Activated T-helper 1 cell treated with anti-CD3 and anti-CD28 coated beads, Interleukin-2, amount 50 U/mL, for 16 hours (primary cell): ENCODE measurements around the gene PYDC2.
"Not testable (repeated sequence)": the region's sequence is repeated elsewhere in the genome, so short reads cannot be mapped to it uniquely, and the experiment has no call there.

Experiments used
- DNase-seq, 2 donors: peaks; one replicate each; pipeline ENCODE4 v3.0.0-alpha.2; 2020; ENCODE audit warnings: low read depth in 1 of 2, low spot score in 1 of 2

Gene PYDC2

DNA sequence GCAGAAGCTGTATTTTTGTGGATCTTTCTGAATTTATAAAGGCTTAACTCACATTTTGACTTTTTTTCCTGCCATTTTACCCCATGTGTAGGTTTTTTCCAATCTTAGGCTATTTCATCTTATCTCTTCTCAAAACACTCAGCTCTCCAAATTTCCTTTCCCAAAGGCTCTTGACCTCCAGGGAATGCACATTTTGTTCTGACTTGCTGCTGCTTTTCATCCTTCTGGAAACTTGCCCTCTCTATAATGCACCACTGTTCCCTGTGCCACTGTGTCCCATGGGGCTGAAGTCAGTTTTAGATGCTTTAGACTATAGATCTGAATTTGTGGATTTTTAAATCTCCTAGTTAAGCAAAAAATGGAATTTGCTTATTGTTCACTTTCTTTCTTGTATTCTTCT, 9.1 kb downstream of the PYDC2 start:
- no peak for DNase-seq

DNA sequence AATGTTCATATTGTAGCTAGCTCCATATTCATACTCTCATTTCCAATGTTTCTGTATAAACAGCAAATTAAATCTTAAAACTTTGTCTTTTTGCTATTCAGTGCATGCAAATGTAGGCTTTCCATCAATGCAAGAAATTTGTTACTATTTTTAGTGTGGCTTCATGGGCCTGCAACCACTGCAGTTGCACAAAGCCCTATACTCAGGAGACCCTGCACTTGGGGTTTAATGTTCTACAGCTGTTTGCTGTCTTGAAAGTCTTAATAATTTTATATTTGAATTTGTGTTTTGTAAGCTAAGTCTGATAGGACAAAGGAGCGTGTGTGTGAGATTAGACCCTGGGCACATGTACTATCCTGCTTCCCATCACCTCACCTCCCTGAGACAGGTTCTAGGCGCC, 9.6 kb downstream of the PYDC2 start:
- DNase-seq, result no peak

DNA sequence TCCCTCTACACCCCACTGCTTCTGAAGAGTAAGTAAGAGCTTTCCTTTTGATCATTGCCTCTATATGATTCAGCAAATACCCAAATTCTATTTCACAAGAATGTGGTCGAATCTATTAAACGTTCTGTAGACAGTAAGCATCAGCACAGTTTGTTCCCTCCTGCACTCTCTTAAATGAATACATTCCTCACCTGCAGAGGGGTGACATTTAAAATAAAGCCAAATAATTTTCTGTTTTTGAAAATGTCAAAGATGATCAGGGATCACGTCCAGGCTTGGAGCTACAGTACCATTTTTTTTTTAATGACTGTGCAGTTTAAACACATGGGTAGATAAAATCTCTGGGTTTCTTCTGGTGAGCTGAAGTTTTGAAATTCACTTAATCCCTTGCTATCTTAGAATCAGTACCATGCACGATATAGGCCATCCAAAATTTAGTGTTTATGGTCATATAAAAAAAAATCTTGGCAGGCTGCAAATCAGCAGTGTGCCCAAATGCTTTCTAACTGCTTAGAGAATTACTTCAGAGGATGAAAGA, 12.8 kb downstream of the PYDC2 start:
- no peak for DNase-seq

DNA sequence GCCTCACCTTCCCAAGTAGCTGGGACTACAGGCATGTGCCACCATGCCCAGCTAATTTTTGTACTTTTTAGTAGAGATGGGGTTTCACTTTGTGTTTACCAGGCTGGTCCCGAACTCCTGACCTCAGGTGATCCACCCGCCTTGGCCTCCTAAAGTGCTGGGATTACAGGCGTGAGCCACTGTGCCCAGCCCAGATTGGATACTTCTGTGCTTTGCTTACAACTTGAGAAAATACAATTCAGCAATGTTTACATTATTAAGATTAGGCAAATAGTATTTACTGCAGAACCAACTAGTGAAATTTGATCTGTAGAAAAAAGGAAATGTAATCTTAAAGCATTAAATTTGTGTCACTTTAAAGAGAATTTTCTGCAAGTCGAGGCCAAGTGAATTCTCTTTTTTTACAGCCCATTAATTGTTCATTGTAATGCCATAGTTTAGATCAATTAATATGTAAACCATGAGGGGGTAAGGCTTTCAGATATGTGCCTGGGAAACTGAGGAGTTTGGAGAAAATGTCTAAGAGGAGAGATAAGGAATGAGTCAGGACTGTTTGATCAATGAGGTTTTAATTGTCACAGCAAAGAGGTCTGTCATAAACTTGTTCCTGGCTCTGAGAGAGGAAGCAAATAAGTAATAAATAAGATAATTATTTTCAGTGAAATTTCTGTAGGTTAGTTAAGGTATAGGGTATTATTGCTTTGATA, 15.3 kb downstream of the PYDC2 start:
- DNase-seq, result no peak

DNA sequence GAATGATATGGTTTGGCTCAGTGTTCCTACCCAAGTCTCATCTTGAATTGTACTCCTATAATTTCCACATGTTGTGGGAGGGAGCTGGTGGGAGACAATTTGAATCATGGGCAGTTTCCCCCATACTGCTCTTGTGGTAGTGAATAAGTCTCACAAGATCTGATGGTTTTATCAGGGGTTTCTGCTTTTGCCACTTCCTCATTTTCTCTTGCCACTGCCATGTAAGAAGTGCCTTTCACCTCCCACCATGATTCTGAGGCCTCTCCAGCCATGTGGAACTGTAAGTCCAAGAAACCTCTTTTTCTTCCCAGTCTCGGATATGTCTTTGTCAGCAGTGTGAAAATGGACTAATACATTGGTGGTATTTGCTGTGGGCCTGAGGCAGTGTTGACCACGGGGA, 23.0 kb downstream of the PYDC2 start:
- not testable (repeated sequence) for DNase-seq

DNA sequence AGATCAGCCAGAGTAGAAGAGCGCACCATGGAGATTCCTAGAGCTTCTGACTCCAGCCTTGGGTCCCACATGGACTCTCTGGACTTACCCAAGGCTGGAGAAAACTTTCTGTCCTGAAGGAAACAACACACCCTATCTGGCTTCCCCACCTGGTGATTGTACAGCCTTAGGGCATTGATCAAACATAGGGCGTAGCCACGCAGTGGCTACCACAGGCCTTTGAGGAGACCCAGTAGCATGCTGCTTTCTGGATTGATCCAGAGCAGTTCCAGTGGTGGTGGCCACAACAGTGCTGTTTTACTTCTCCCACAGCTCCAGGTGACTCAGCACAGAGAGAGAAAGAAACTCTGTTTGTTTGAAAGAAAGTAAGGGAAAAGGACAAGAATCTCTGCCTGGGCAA, 23.5 kb downstream of the PYDC2 start:
- DNase-seq, result no peak

DNA sequence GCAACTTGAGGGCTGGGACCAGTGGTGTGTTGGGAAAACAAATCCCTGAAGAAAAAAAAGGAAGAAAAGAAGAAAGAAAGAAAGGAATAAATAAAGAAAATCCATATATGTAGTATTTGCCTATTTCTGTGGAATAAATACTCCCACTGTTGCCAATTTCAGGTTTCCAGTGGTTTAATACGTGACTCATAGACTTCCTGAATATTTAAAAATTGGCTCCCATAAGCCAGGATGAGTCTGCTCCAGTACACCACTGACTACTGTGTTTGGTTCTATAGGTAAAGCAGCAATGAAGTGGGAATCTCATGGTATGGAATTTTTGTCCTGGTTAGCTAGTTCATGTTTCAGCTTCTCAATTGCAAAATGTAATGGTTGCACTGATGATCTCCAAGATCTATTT, 31.6 kb downstream of the PYDC2 start:
- DNase-seq, result no peak

DNA sequence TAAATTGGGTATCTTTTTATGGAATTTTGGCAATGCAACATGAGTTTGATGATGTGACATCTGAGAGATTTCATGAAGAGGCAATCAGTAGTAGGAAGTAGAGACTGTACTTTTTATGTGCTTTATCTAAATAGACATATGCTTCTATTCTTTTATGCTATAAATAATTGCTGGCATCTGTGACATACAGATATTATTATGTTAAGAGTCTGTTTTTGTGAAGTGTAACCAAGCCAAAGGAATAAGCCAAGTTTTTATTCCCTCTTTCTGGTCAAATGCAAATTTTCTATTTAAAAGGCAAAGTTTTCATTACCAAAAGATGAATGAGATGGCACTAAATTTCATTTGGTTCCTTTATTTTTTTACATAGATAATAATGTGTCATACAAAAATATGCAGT, 32.4 kb downstream of the PYDC2 start:
- DNase-seq, result no peak

DNA sequence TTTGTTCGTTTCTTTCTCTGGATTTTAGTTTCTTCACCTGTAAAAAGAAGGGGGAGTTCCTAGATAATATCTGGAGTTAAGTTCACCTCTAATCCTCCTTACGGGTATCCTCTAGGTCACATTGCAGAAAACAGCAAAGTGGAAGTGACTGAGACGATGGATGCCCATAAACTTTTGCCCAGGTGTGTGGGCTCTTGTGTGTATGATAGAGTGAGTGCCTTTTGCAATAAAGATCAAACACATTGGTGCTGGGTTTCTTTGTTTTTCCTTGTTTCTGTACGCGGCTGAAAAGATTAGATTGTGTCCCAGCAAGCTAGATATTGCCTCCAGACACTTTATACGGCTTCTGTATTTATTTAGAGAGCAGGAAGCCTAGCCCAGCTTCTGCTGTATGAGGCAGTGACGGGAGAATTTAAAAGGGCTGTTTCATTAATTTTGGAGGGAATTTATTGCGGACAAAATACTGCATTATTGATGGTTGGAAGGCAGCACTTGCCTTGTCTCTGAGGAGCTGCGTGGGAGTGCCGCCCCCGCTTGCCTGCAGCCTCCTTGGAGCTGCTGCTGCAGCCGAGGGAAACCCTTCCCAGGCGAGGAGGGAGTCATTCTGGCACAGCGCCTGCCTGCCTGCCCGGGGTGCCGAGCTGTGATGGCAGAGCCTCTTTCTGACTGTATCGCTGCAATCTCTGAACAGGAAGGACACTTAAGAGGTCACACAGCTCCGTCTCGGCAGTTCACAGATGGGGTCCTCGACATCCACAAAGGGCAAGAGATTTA, 38.5 kb downstream of the PYDC2 start:
- no peak for DNase-seq

DNA sequence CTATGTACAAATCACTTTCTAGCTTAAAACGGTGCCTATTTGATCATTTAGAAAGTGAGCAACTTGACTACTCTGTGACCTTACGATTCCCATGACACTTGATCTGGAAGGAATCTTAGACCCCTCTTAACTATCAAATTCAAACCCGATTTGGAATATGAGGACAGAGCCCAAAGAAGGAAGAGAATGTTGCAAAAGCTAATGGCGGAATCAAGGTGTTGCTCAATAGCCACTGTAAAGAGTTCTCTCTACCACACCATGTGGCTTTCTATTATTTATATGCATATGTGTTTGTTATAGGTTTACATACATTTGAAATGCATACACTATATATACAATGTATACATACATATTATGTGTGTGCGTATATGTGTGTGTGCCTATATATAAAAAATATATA, 39.9 kb downstream of the PYDC2 start:
- no peak for DNase-seq

DNA sequence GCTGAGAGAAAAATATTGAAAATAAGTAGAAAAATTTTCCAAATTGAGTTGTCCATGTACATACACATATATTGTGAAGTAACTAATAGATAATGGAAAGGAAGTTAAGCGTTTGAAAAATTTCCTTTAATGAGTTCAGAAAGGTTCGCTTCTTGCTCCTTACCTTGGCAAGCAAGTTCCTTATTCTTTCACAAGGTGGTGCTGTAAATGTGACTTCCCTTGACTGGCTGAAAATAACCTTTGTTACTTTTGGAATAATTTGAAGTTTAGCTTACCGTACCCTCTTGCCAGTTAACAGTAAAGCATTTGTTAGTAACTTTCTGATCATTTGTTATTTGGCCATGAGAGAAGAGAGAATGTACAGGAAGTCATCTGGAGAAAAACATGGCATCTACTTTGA, 41.6 kb downstream of the PYDC2 start:
- DNase-seq, result no peak

DNA sequence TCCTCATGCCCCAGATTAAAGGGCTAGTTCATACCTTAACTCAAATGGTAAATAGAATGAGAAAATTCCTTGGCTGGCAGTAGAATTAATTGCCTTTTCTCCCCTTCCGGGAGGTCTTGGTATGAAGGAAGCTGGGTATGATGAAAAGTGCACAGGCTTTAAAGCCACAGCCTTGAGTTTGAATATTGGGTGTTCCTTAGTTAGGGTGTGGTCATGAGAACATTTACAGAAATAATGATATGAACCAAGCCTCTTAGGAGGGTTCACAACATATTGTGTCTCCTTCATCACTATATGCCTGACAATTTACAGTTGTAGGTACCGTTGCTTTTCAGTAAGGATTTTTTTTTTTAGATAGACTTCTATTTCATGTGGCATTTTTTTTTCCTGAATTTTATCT, 48.1 kb downstream of the PYDC2 start:
- DNase-seq, result no peak
